IMR-90 (cell line): Measurements from ENCODE around the gene CAND1. TPM values are rescaled to one million over a fixed set of nuclear protein-coding genes. Genes with fewer than 3 reads are reported as not detected.

Source experiments
- ATAC-seq: fragments of 200-7000 bp; cut with Tn5 transposase; 2 replicates; pipeline ENCODE4 v1.9.1; 2020; ENCODE audit warnings: low read depth, mild to moderate bottlenecking, moderate library complexity
- BruUV-seq: library from RNA; stranded (reverse); fragments of 400-500 nt; replicated peaks from 2 replicates; lab custom pipeline; 2021; lab: Mats Ljungman, UMichigan
- CTCF ChIA-PET: fragments of 300-600 bp; formaldehyde crosslinking; extraction: SDS; loops from one replicate; lab custom pipeline; 2021; ENCODE audit warnings: antibody characterized with exemption; lab: Yijun Ruan, JAX
- POLR2A ChIA-PET: fragments of 300-600 bp; sonication (Branson Sonifier 250); formaldehyde crosslinking; loops from one replicate; lab custom pipeline; 2022; ENCODE audit warnings: antibody characterized with exemption; ENCODE audit not compliant: unreplicated experiment; lab: Charles Lee
- DNase-seq: peaks from one replicate; pipeline ENCODE4 v3.0.0; 2013
- H2AFZ ChIP-seq: replicated peaks from 2 replicates; pipeline ENCODE3; 2013; ENCODE audit warnings: low read length, mild to moderate bottlenecking; ENCODE audit not compliant: poor library complexity
- H2AK5ac ChIP-seq: 2 replicates; pipeline ENCODE4 v1.6.1; 2013; ENCODE audit warnings: low read depth, low read length, inconsistent platforms
- H2AK9ac ChIP-seq: replicated peaks from 2 replicates; pipeline ENCODE3; 2013; ENCODE audit warnings: mild to moderate bottlenecking, low read depth, low read length, moderate library complexity; ENCODE audit not compliant: poor library complexity
- H2BK120ac ChIP-seq: 2 replicates; pipeline ENCODE4 v1.6.1; 2013; ENCODE audit warnings: low read depth, low read length, inconsistent platforms
- H2BK15ac ChIP-seq: 3 replicates; pipeline ENCODE4 v1.6.1; 2013; ENCODE audit warnings: low read depth, low read length, inconsistent platforms
- H2BK20ac ChIP-seq: 2 replicates; pipeline ENCODE4 v1.6.1; 2013; ENCODE audit warnings: low read depth, mild to moderate bottlenecking, inconsistent platforms, low read length, moderate library complexity
- H2BK5ac ChIP-seq: 2 replicates; pipeline ENCODE4 v1.6.1; 2013; ENCODE audit warnings: mild to moderate bottlenecking, low read depth, low read length, inconsistent platforms; ENCODE audit not compliant: poor library complexity, severe bottlenecking
- H3K14ac ChIP-seq: replicated peaks from 2 replicates; pipeline ENCODE4 v1.6.1; 2013; ENCODE audit warnings: low read depth, low read length, inconsistent platforms
- H3K18ac ChIP-seq: 2 replicates; pipeline ENCODE4 v1.6.1; 2013; ENCODE audit warnings: low read depth, low read length, control low read depth
- H3K23ac ChIP-seq: 2 replicates; pipeline ENCODE4 v1.6.1; 2013; ENCODE audit warnings: low read depth, low read length, inconsistent platforms
- H3K27ac ChIP-seq: 2 replicates; pipeline ENCODE4 v1.5.1; 2013; ENCODE audit warnings: mild to moderate bottlenecking, control low read depth, low read length; ENCODE audit not compliant: insufficient read depth
- H3K27me3 ChIP-seq: 2 replicates; pipeline ENCODE4 v1.6.1; 2013; ENCODE audit warnings: low read length; ENCODE audit not compliant: control insufficient read depth, insufficient read depth
- H3K36me3 ChIP-seq: 2 replicates; pipeline ENCODE4 v1.6.1; 2013; ENCODE audit warnings: low read length, mixed read lengths; ENCODE audit not compliant: control insufficient read depth, insufficient read depth
- H3K4ac ChIP-seq: 2 replicates; pipeline ENCODE4 v1.6.1; 2013; ENCODE audit warnings: low read depth, low read length, inconsistent platforms
- H3K4me1 ChIP-seq: 2 replicates; pipeline ENCODE4 v1.6.1; 2013; ENCODE audit warnings: low read length, mixed read lengths; ENCODE audit not compliant: control insufficient read depth, insufficient read depth
- H3K4me2 ChIP-seq: 2 replicates; pipeline ENCODE4 v1.6.1; 2013; ENCODE audit warnings: low read depth, mild to moderate bottlenecking, control low read depth, low read length, moderate library complexity
- H3K4me3 ChIP-seq: 2 replicates; pipeline ENCODE4 v1.5.1; 2013; ENCODE audit warnings: low read depth, mild to moderate bottlenecking, control low read depth, low read length, moderate library complexity; ENCODE audit not compliant: insufficient read depth
- H3K56ac ChIP-seq: 2 replicates; pipeline ENCODE4 v1.6.1; 2013; ENCODE audit warnings: low read length, inconsistent platforms; ENCODE audit not compliant: insufficient read depth; ENCODE audit errors: extremely low read depth
- H3K79me1 ChIP-seq, 2 experiments: 2 replicates each; pipeline ENCODE4 v1.6.1; 2013; ENCODE audit warnings: low read length in 2 of 2, inconsistent platforms in 1 of 2, low read depth in 1 of 2
- H3K9ac ChIP-seq: 2 replicates; pipeline ENCODE4 v1.6.1; 2013; ENCODE audit warnings: low read depth, low read length, control low read depth
- H3K9me1 ChIP-seq: 2 replicates; pipeline ENCODE4 v1.6.1; 2013; ENCODE audit warnings: low read length, inconsistent platforms; ENCODE audit not compliant: insufficient read depth
- H3K9me3 ChIP-seq: 2 replicates; pipeline ENCODE4 v1.6.1; 2013; ENCODE audit warnings: low read length; ENCODE audit not compliant: control insufficient read depth, insufficient read depth
- H4K20me1 ChIP-seq: 2 replicates; pipeline ENCODE4 v1.6.1; 2013; ENCODE audit warnings: low read length, inconsistent platforms; ENCODE audit not compliant: insufficient read depth
- H4K5ac ChIP-seq: 2 replicates; pipeline ENCODE4 v1.6.1; 2013; ENCODE audit warnings: mild to moderate bottlenecking, low read depth, low read length, control low read depth
- H4K8ac ChIP-seq, 2 experiments: 2 replicates each; pipeline ENCODE4 v1.6.1; 2013; ENCODE audit warnings: low read depth in 2 of 2, low read length in 2 of 2, control low read depth in 1 of 2, inconsistent platforms in 1 of 2
- H4K91ac ChIP-seq: 2 replicates; pipeline ENCODE4 v1.6.1; 2013; ENCODE audit warnings: low read depth, low read length, inconsistent platforms; ENCODE audit not compliant: insufficient read depth
- BHLHE40 ChIP-seq: fragments of 150-350 bp; IDR thresholded peaks from 2 replicates; pipeline ENCODE4 v1.6.1; 2016; ENCODE audit warnings: mild to moderate bottlenecking, low read depth, low read length
- CEBPB ChIP-seq: IDR thresholded peaks from 2 replicates; pipeline ENCODE4 v1.6.1; 2012; ENCODE audit warnings: low read depth, low read length, improper control_type of control experiment
- CTCF ChIP-seq: conservative IDR thresholded peaks from 2 replicates; pipeline ENCODE4 v1.5.1; 2012; ENCODE audit warnings: mild to moderate bottlenecking, low read depth, low read length, improper control_type of control experiment
- FOS ChIP-seq: fragments of 150-350 bp; IDR thresholded peaks from 2 replicates; pipeline ENCODE4 v1.6.1; 2016; ENCODE audit warnings: low read depth, low read length
- MXI1 ChIP-seq: IDR thresholded peaks from 2 replicates; pipeline ENCODE4 v1.6.1; 2012; ENCODE audit warnings: low read depth, mild to moderate bottlenecking, low read length, moderate library complexity, borderline replicate concordance
- NFE2L2 ChIP-seq: fragments of 150-350 bp; IDR thresholded peaks from 2 replicates; pipeline ENCODE4 v1.6.1; 2016; ENCODE audit warnings: low read depth, mild to moderate bottlenecking, low read length
- POLR2A ChIP-seq: IDR thresholded peaks from 2 replicates; pipeline ENCODE4 v1.6.1; 2012; ENCODE audit warnings: mild to moderate bottlenecking, low read depth, low read length
- RAD21 ChIP-seq: IDR thresholded peaks from 2 replicates; pipeline ENCODE4 v1.6.1; 2012; ENCODE audit warnings: low read length, improper control_type of control experiment
- RCOR1 ChIP-seq: IDR thresholded peaks from 2 replicates; pipeline ENCODE4 v1.6.1; 2012; ENCODE audit warnings: mild to moderate bottlenecking, low read length, improper control_type of control experiment; ENCODE audit not compliant: insufficient replicate concordance
- RFX5 ChIP-seq: IDR thresholded peaks from 2 replicates; pipeline ENCODE4 v1.8.0; 2012; ENCODE audit warnings: low read depth, mild to moderate bottlenecking, low read length, moderate library complexity
- SMC3 ChIP-seq: fragments of 150-350 bp; IDR thresholded peaks from 2 replicates; pipeline ENCODE4 v1.6.1; 2016; ENCODE audit warnings: low read depth, mild to moderate bottlenecking, antibody characterized with exemption, low read length, moderate library complexity
- WGBS, 2 experiments: methylation state at CpG; one replicate each; pipeline versions ENCODE4 v1.1.5 to v1.1.7; 2013; ENCODE audit warnings: missing lambda C conversion rate in 2 of 2; ENCODE audit not compliant: insufficient read length in 1 of 2; ENCODE audit errors: extremely low coverage in 2 of 2; 5-methylcytosine and 5-hydroxymethylcytosine counted together
- dilution Hi-C: fragments of 300-500 bp; cut with HindIII; formaldehyde crosslinking; loops from one replicate; pipeline ENCODE4 v1.14.3; 2018; ENCODE audit warnings: low sequenced_read_pairs; ENCODE audit not compliant: unreplicated experiment
- in situ Hi-C: fragments of 300-500 bp; cut with MboI; formaldehyde crosslinking; loops from 3 replicates; pipeline ENCODE4 v1.14.3; 2019; ENCODE audit warnings: low sequenced_read_pairs, inconsistent platforms, mixed read lengths
- intact Hi-C: fragments of 100-400 bp; cut with micrococcal nuclease; formaldehyde crosslinking; loops from 2 replicates; pipeline ENCODE4 v1.10.0; 2022
- polyA plus RNA-seq, 3 experiments: library from polyadenylated mRNA; depleted of rRNA; stranded (reverse); fragments of >200 nt; gene quantifications; 2 replicates each; pipeline ENCODE4 v1.2.3, GENCODE V29; 2012; ENCODE audit warnings: low replicate concordance in 1 of 3
- total RNA-seq: library from RNA; depleted of rRNA; stranded (reverse); fragments of >200 nt; gene quantifications from 2 replicates; pipeline ENCODE4 v1.2.3, GENCODE V29; 2012
- TF ChIP-seq, protein P1 (sequence below): fragments of 150-350 bp; IDR thresholded peaks from 2 replicates; pipeline ENCODE4 v1.6.1; 2017; ENCODE audit warnings: mild to moderate bottlenecking, antibody characterized with exemption, low read length, low read depth
- TF ChIP-seq, protein P2 (sequence below): fragments of 150-350 bp; IDR thresholded peaks from 2 replicates; pipeline ENCODE4 v1.6.1; 2016; ENCODE audit warnings: low read depth, mild to moderate bottlenecking, low read length, moderate library complexity, borderline replicate concordance

Gene CAND1
- total and polyA plus RNA-seq, 2 of the 4 experiments (the other 2 are of a cell fraction) = 42.6 to 91.4 TPM

DNA sequence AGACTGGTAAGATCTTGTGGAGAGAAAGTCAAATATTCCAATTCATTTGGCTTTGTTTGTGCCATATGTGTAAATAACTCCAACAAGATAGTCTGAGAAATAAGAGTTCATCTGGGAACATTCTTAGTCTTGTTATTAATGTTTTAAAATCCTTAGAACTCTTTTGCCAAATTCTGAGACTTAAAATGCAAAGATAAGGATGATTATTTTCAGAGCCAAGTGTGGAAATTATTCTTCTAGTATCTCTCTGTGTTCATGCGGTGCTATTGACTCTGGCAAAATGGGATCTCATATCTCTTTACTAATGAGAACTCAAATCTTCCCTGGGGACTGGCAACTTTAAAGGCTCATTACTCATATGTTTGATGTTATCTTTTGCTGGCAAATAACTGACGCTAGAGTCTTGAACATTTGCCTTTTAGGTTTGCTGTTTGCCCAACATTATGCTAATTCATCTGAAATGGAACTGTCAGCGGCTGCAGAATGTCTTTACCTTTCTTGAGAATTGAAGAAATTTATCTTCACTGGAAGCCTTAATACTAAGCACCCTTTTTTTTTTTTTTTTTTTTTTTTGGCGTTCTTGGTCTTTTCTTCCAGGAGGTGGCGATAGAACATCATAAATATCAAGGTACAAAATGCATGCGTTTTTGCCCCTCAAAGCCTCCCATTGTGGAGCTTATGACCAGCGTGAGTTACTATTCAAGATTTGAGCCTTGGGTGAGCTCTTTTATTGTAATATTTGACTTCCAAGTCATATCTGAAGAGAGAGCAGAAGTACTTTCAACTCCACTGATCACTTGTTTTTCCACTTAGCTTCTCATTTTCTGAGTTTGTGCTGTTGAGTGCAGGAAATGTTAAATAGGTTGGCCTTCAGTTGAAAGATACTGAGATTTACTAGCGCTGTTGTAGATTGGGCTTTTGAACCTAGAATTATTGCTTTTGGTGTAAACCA, 86.5 kb downstream of the CAND1 start:
- Histone ChIP-seq H4K5ac (no peak overlapping the region), H4K20me1 (no peaks in the 10 kb centered on the region), H2AK5ac (no peak overlapping the region), H4K91ac (no peak overlapping the region), H3K14ac (0 out of 2 replicates have a peak overlapping the region, but pooled peaks have one; percentile 12), H2AK9ac (no peak overlapping the region), H3K79me1 (no peaks in the 10 kb centered on the region), H4K8ac (no peak overlapping the region), H3K9ac (no peak overlapping the region), H2BK5ac (no peak overlapping the region), H2BK15ac (no peak overlapping the region; the same call in 2 of the 3 replicates), H3K4ac (no peak overlapping the region), H2BK120ac (no peak overlapping the region), H2AFZ (no peak overlapping the region), H3K9me1 (no peaks in the 10 kb centered on the region), H3K56ac (no peak overlapping the region), H3K18ac (no peak overlapping the region), H2BK20ac (no peak overlapping the region), H3K4me2 (no peak overlapping the region), H3K4me1 (peaks cover 3% of the 10 kb centered on the region), H3K36me3 (no peaks in the 10 kb centered on the region), H3K9me3 (no peaks in the 10 kb centered on the region), H3K27me3 (no peaks in the 10 kb centered on the region), H3K27ac (no peak overlapping the region), H3K4me3 (no peak overlapping the region), H3K23ac (no peak overlapping the region)
- ATAC-seq (0 out of 2 replicates have a peak, but pooled peaks have one; percentile 24), DNase-seq (peak; percentile 69)
- intact Hi-C loops = loop anchor here (1.0 to 5.0 kb wide), 7 partner anchors 59 to 961 kb away; partner anchors contain the start of gene DYRK2
- no CpG with 5 or more reads among the region's 8 CpGs for WGBS, 2 experiments
- CTCF ChIA-PET = interaction anchor here (0.6 to 2.7 kb wide), 13 partner anchors 11 to 591 kb away, joined by 3 to 8 read pairs (median 3); no protein-coding TSS in a partner anchor
- dilution Hi-C loops = no loop called here
- in situ Hi-C loops = loop anchor here (5.0 to 10.0 kb wide), 3 partner anchors 82 to 587 kb away; no protein-coding TSS in a partner anchor
- no TSS peak for BruUV-seq
- POLR2A ChIA-PET = interaction anchor here (0.6 kb wide), 1 partner anchor 86 kb away, joined by 31 read pairs; the partner anchor contains the start of gene CAND1
- no peak for TF ChIP-seq FOS
- no peak for TF ChIP-seq NFE2L2
- TF ChIP-seq CTCF = peak; percentile 75
- no peak for TF ChIP-seq POLR2A
- TF ChIP-seq RCOR1 = no peak
- TF ChIP-seq, protein P1, sequence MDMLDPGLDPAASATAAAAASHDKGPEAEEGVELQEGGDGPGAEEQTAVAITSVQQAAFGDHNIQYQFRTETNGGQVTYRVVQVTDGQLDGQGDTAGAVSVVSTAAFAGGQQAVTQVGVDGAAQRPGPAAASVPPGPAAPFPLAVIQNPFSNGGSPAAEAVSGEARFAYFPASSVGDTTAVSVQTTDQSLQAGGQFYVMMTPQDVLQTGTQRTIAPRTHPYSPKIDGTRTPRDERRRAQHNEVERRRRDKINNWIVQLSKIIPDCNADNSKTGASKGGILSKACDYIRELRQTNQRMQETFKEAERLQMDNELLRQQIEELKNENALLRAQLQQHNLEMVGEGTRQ = no peak
- no peak for TF ChIP-seq BHLHE40
- TF ChIP-seq MXI1 = no peak
- TF ChIP-seq SMC3 = peak; percentile 80
- peak; percentile 14; the same call in 1 of the 2 replicates for TF ChIP-seq RFX5
- TF ChIP-seq, protein P2, sequence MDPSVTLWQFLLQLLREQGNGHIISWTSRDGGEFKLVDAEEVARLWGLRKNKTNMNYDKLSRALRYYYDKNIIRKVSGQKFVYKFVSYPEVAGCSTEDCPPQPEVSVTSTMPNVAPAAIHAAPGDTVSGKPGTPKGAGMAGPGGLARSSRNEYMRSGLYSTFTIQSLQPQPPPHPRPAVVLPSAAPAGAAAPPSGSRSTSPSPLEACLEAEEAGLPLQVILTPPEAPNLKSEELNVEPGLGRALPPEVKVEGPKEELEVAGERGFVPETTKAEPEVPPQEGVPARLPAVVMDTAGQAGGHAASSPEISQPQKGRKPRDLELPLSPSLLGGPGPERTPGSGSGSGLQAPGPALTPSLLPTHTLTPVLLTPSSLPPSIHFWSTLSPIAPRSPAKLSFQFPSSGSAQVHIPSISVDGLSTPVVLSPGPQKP = no peak
- TF ChIP-seq CEBPB = no peak
- TF ChIP-seq RAD21 = peak; percentile 80
